Measurements from ENCODE around the gene PDIA6.
A peak's percentile ranks its signal among the peaks of the same experiment; 100 is the strongest.

Gene PDIA6

GRCh38 chr2:10812362-10813162 lies at the start of gene PDIA6:
Gene PDIA6, minus strand, starts transcription at chr2:10812785. Its CDS starts 89 bp downstream, at chr2:10812696.
- peak within 1 kb of the TSS; percentile 85 for H3K4me3 ChIP-seq (ENCODE audit: control insufficient read depth, low read depth, low read length)
- peak; percentile 93 for DNase-seq (ENCODE audit: low read depth)
- TF ChIP-seq CTCF (conservative IDR thresholded peaks at IDR 0.05; ENCODE audit: control insufficient read depth, insufficient read depth, low read depth, low read length): no peak

GRCh38 chr2:10862330-10862729 lies 49.7 kb upstream of the PDIA6 start:
- TF ChIP-seq CTCF (conservative IDR thresholded peaks at IDR 0.05; ENCODE audit: control insufficient read depth, insufficient read depth, low read depth, low read length): no peak
- DNase-seq (ENCODE audit: low read depth): no peak
- no peak overlapping the region for H3K4me3 ChIP-seq (ENCODE audit: control insufficient read depth, low read depth, low read length)

- H3K4me3 ChIP-seq (ENCODE audit: control insufficient read depth, low read depth, low read length): no peak overlapping the region
- no peak for TF ChIP-seq CTCF (conservative IDR thresholded peaks at IDR 0.05; ENCODE audit: control insufficient read depth, insufficient read depth, low read depth, low read length)
- DNase-seq (ENCODE audit: low read depth): no peak
Measured at GRCh38 chr2:10861765-10862164, 49.2 kb upstream of the PDIA6 start.

- no peak for DNase-seq (ENCODE audit: low read depth)
- H3K4me3 ChIP-seq (ENCODE audit: control insufficient read depth, low read depth, low read length): no peak overlapping the region
- TF ChIP-seq CTCF (conservative IDR thresholded peaks at IDR 0.05; ENCODE audit: control insufficient read depth, insufficient read depth, low read depth, low read length): no peak
Measured at GRCh38 chr2:10860814-10861325, 48.3 kb upstream of the PDIA6 start.

GRCh38 chr2:10860081-10860813 lies 47.7 kb upstream of the PDIA6 start:
- DNase-seq (ENCODE audit: low read depth): no peak
- no peak overlapping the region for H3K4me3 ChIP-seq (ENCODE audit: control insufficient read depth, low read depth, low read length)
- no peak for TF ChIP-seq CTCF (conservative IDR thresholded peaks at IDR 0.05; ENCODE audit: control insufficient read depth, insufficient read depth, low read depth, low read length)

GRCh38 chr2:10859278-10859677 lies 46.7 kb upstream of the PDIA6 start:
- TF ChIP-seq CTCF (conservative IDR thresholded peaks at IDR 0.05; ENCODE audit: control insufficient read depth, insufficient read depth, low read depth, low read length): no peak
- H3K4me3 ChIP-seq (ENCODE audit: control insufficient read depth, low read depth, low read length): no peak overlapping the region
- DNase-seq (ENCODE audit: low read depth): no peak
